BLaER1 treated with 17β-estradiol and CSF1 and Interleukin-3, amounts not matched to agents 10 nM and 100 nM (cell line): ENCODE measurements around the gene GRP.
"Not testable (repeated sequence)": the region's sequence is repeated elsewhere in the genome, so short reads cannot be mapped to it uniquely, and the experiment has no call there.

Experiments used
- H3K27ac ChIP-seq, 11 experiments: shearing (Covaris generic); formaldehyde crosslinking; 2 replicates each; pipeline ENCODE4 v1.8.1; 2022
- H3K27me3 ChIP-seq, 11 experiments: shearing (Covaris generic); formaldehyde crosslinking; 2 replicates each; pipeline ENCODE4 v1.8.1; 2022
- H3K36me3 ChIP-seq, 11 experiments: shearing (Covaris generic); formaldehyde crosslinking; 2 replicates each; pipeline ENCODE4 v1.8.1; 2022
- H3K4me1 ChIP-seq, 10 experiments: shearing (Covaris generic); formaldehyde crosslinking; 2 replicates each; pipeline ENCODE4 v1.8.1; 2022
- H3K4me2 ChIP-seq, 11 experiments: shearing (Covaris generic); formaldehyde crosslinking; 2 replicates each; pipeline ENCODE4 v1.8.1; 2022
- H3K4me3 ChIP-seq, 10 experiments: shearing (Covaris generic); formaldehyde crosslinking; 2 replicates each; pipeline ENCODE4 v1.8.1; 2022
- H3K9ac ChIP-seq, 11 experiments: shearing (Covaris generic); formaldehyde crosslinking; 2 replicates each; pipeline ENCODE4 v1.8.1; 2022
- H3K9me3 ChIP-seq, 11 experiments: shearing (Covaris generic); formaldehyde crosslinking; replicated peaks in 1 of 11; 2 replicates each; pipeline ENCODE4 v1.8.1; 2022
- H4K20me1 ChIP-seq, 11 experiments: shearing (Covaris generic); formaldehyde crosslinking; 2 replicates each; pipeline ENCODE4 v1.8.1; 2022
- Cebpa-rat ChIP-seq, 11 experiments: shearing (Covaris generic); IDR thresholded peaks; 2 replicates each; pipeline ENCODE4 v1.8.1; 2022

Gene GRP

DNA sequence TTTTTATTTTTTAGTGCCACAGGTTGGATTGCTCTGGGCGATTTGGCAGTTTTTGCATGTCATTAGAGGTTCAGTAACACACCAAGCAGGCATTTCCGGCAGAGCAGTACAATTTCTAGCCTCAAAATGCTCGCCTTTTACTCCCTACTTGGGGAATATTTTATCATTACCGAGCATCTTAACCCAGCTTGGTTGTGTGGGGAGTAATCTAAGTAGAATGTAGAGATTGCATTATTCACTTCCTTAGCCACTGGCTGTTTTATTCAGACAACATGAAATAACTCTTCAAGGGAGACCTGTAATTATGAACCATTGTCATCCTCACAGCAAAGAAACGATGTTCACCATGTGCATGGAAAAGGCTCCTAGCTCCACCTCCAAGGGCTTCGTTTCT, 13.1 kb downstream of the GRP start:
- peaks cover 0 to 14% (median 0%) of the 10 kb centered on the region in 10 experiments; a peak in 5 of 20 replicates for H3K4me1 ChIP-seq
- H3K4me2 ChIP-seq, result no peak overlapping the region
- no peaks in the 10 kb centered on the region for H4K20me1 ChIP-seq
- H3K36me3 ChIP-seq, result no peaks in the 10 kb centered on the region
- no peak overlapping the region for H3K27ac ChIP-seq
- no peak for TF ChIP-seq Cebpa-rat (IDR thresholded peaks at IDR 0.05)
- peaks cover 0 to 4% (median 0%) of the 10 kb centered on the region in 11 experiments; a peak in 1 of 22 replicates for H3K9me3 ChIP-seq
- H3K27me3 ChIP-seq, result no peaks in the 10 kb centered on the region
- H3K4me3 ChIP-seq, result no peak overlapping the region
- no peak overlapping the region for H3K9ac ChIP-seq

DNA sequence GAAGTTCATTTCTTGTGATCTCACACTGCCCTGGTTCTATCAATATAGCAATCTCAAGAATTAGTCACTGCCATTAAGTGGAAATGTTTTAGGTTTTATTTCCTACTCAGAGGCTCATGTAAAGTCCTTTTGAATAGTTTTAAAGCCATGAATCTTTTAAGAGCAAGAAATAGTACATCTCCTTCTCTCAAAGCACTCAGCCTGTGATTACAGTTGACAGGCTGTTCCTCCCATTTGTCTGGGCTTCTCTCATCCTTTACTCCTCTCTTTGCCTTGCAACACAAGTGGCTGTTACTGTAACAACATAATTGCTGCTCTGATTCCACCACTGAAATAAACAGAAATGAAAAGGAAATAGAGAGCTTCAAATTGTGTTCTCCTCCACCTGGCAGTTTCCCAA, 18.4 kb downstream of the GRP start:
- Histone ChIP-seq H3K4me2 (no peak overlapping the region), H3K9ac (no peak overlapping the region), H3K4me1 (no peaks in the 10 kb centered on the region), H4K20me1 (no peaks in the 10 kb centered on the region), H3K9me3 (peaks cover 0 to 10% (median 0%) of the 10 kb centered on the region in 11 experiments; a peak in 4 of 22 replicates), H3K36me3 (no peaks in the 10 kb centered on the region), H3K27me3 (no peaks in the 10 kb centered on the region), H3K27ac (no peak overlapping the region), H3K4me3 (no peak overlapping the region)
- no peak for TF ChIP-seq Cebpa-rat (IDR thresholded peaks at IDR 0.05)

DNA sequence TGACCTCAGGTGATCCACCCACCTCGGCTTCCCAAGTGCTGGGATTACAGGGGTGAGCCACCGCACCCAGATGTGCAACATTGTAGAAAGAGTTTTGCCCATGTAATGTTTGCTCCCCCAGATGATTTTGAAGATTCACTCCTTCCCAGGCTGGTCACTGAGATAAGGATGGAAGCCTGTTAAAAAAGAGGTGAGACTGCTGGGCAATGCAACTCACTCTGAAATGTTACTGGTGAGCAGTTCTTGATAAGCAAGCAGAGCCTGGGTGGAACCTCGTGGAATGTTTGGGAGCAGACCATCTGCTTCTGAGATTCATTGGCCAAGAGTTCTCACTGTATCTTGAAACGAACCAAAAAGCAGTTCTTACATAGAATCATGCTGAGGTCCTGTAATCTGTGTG, 19.7 kb downstream of the GRP start:
- no peak for TF ChIP-seq Cebpa-rat (IDR thresholded peaks at IDR 0.05)
- no peaks in the 10 kb centered on the region for H3K36me3 ChIP-seq
- no peaks in the 10 kb centered on the region for H4K20me1 ChIP-seq

DNA sequence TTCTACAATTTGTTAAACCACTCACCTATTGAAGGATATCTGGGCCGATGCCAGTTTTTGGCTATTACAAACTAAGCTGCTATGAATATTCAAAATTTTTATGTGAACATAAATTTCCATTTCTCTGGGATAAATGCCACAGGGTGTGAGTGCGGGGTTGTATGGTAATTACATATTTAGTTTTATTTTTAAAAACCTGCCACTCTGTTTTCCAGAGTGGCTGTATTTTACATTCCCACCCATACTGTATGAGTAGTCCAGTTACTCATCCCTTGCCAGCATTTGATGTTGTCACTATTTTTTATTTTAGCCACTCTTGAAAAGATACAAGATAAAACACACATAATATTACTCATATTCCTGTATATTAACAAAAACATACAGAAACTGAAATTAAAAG, 22.9 kb downstream of the GRP start:
- no peak for TF ChIP-seq Cebpa-rat (IDR thresholded peaks at IDR 0.05)
- H3K27ac ChIP-seq, result no peak overlapping the region

More for the DNA sequence above, 19.7 kb downstream of the GRP start:
- Histone ChIP-seq H3K27me3 (no peaks in the 10 kb centered on the region), H3K9ac (no peak overlapping the region), H3K27ac (no peak overlapping the region), H3K4me1 (no peaks in the 10 kb centered on the region), H3K9me3 (peaks cover 0 to 10% (median 0%) of the 10 kb centered on the region in 11 experiments; a peak in 4 of 22 replicates), H3K4me3 (no peak overlapping the region), H3K4me2 (no peak overlapping the region)

DNA sequence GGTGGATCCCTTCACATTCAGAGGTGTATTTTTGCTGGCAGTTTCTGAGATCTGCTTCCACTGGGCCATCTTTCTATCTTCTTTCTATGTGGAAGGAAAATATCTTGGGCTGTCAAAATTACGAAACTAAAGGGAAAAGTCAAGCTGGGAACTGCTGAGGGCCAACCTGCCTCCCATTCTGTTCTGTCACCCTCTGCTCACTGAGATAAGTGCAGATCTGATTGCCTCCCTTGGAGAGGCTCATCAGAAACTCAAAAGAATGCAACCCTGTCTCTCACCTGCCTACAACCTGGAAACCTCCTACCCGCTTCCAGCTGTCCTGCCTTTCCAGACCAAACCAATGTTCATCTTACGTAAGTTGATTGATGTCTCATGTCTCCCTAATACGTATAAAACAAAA, 26.8 kb downstream of the GRP start:
- no peaks in the 10 kb centered on the region for H3K4me1 ChIP-seq
- H3K4me3 ChIP-seq, result no peak overlapping the region
- no peaks in the 10 kb centered on the region for H4K20me1 ChIP-seq
- H3K27ac ChIP-seq, result no peak overlapping the region
- TF ChIP-seq Cebpa-rat (IDR thresholded peaks at IDR 0.05), result no peak
- H3K9ac ChIP-seq, result no peak overlapping the region
- H3K36me3 ChIP-seq, result no peaks in the 10 kb centered on the region
- H3K27me3 ChIP-seq, result no peaks in the 10 kb centered on the region
- H3K9me3 ChIP-seq, result peaks cover 0 to 1% (median 0%) of the 10 kb centered on the region in 11 experiments; a peak in 3 of 22 replicates
- H3K4me2 ChIP-seq, result no peak overlapping the region

More for the DNA sequence above, 22.9 kb downstream of the GRP start:
- Histone ChIP-seq H4K20me1 (no peaks in the 10 kb centered on the region), H3K4me3 (no peak overlapping the region), H3K4me1 (no peaks in the 10 kb centered on the region), H3K9me3 (peaks cover 0 to 10% (median 0%) of the 10 kb centered on the region in 11 experiments; a peak in 3 of 22 replicates), H3K9ac (no peak overlapping the region), H3K4me2 (no peak overlapping the region), H3K36me3 (no peaks in the 10 kb centered on the region), H3K27me3 (no peaks in the 10 kb centered on the region)

DNA sequence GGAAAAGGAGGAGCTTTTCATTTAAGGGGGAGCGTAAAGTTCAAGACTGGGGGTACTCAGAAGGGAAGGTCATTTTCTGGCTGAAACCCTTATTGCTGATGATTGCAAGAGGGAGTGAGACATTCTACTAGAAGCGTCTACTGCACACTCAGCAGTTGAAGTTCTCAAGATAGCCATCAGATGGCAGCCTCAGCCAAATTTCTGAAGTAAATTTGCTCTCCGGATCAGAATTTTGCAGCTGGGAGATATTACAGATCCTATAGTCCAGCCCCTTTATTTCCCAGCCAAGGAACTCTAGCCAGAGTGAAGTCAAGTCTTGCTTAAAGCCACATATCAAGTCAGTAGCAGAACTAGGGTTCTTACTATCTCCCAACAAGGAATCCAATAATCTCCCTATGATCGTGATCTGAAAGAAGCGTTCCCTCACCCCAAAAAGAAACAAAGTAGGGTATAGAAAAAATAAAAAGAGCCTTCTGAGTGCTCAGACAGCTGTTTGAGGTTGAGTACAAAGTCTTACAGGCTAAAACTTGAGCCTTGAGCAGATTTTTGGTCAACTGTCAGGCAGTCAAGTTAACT, 29.3 kb downstream of the GRP start:
- H4K20me1 ChIP-seq, result no peaks in the 10 kb centered on the region

DNA sequence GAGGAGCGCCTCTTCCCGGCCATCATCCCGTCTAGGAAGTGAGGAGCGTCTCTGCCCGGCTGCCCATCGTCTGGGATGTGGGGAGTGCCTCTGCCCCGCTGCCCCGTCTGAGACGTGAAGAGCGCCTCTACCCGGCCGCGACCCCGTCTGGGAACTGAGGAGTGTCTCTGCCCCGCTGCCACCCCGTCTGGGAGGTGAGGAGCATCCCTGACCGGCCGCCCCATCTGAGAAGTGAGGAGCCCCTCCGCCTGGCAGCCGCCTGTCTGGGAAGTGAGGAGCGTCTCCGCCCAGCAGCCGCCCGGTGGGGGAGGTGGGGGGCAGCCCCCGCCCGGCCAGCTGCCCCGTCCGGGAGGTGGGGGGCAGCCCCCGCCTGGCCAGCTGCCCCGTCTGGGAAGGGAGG, 35.5 kb downstream of the GRP start:
- H3K4me2 ChIP-seq, H3K9me3 ChIP-seq, H3K4me3 ChIP-seq, H3K36me3 ChIP-seq, H3K9ac ChIP-seq, H3K27me3 ChIP-seq, H3K4me1 ChIP-seq, H3K27ac ChIP-seq, H4K20me1 ChIP-seq: not testable (repeated sequence)

More for the DNA sequence above, 29.3 kb downstream of the GRP start:
- Histone ChIP-seq H3K9ac (no peak overlapping the region), H3K4me1 (no peaks in the 10 kb centered on the region), H3K4me3 (no peak overlapping the region), H3K4me2 (no peak overlapping the region), H3K27ac (no peak overlapping the region), H3K36me3 (no peaks in the 10 kb centered on the region), H3K9me3 (0 out of 22 replicates have a peak, but pooled peaks cover 0 to 3% (median 0%) of the 10 kb centered on the region in 11 experiments), H3K27me3 (no peaks in the 10 kb centered on the region)
- no peak for TF ChIP-seq Cebpa-rat (IDR thresholded peaks at IDR 0.05)

DNA sequence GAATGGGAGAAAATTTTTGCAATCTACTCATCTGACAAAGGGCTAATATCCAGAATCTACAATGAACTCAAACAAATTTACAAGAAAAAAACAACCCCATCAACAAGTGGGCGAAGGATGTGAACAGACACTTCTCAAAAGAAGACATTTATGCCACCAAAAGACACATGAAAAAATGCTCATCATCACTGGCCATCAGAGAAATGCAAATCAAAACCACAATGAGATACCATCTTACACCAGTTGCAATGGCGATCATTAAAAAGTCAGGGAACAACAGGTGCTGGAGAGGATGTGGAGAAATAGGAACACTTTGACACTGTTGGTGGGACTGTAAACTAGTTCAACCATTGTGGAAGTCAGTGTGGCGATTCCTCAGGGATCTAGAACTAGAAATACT, 41.9 kb downstream of the GRP start:
- not testable (repeated sequence) for H3K4me3 ChIP-seq, H3K27ac ChIP-seq, H4K20me1 ChIP-seq, H3K36me3 ChIP-seq, H3K4me1 ChIP-seq, H3K9ac ChIP-seq, H3K4me2 ChIP-seq
- H3K9me3 ChIP-seq, result peaks cover 0 to 23% (median 11%) of the 10 kb centered on the region in 11 experiments; a peak in 14 of 22 replicates
- H3K27me3 ChIP-seq, result peaks cover 29 to 43% (median 39%) of the 10 kb centered on the region in 11 experiments

DNA sequence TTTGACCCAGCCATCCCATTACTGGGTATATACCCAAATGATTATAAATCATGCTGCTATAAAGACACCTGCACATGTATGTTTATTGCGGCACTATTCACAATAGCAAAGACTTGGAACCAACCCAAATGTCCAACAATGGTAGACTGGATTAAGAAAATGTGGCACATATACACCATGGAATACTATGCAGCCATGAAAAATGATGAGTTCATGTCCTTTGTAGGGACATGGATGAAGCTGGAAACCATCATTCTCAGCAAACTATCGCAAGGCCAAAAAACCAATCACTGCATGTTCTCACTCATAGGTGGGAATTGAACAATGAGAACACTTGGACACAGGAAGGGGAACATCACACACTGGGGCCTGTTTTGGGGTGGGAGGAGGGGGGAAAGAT, 42.3 kb downstream of the GRP start:
- not testable (repeated sequence) for H3K36me3 ChIP-seq, H3K4me3 ChIP-seq, H3K4me2 ChIP-seq, H3K4me1 ChIP-seq, H3K9ac ChIP-seq, H4K20me1 ChIP-seq, H3K27ac ChIP-seq
- Histone ChIP-seq H3K9me3 (peaks cover 0 to 27% (median 11%) of the 10 kb centered on the region in 11 experiments; a peak in 18 of 22 replicates), H3K27me3 (peaks cover 33 to 47% (median 43%) of the 10 kb centered on the region in 11 experiments)

DNA sequence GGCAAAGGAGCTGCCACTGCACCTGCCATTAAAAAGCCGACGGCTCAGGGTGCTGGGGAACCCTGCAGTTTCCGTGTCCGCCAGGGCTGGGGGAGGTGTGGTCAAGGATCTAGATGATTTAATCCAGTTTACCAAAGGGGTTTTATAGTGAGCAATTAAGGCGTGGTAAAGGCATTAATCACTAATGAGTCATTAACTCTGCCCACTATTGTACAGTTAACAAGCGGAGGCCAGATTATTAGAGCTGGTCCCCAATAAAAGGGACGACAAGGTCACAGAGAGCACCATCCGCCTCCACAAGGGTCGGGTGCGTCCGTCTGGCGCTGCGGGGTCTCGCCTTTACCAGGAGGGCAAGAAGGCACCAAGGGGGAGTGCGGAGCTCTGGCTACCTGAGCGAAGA, 43.7 kb downstream of the GRP start:
- no peak for TF ChIP-seq Cebpa-rat (IDR thresholded peaks at IDR 0.05)
- H3K9me3 ChIP-seq, result peaks cover 14 to 42% (median 25%) of the 10 kb centered on the region in 11 experiments
- no peak overlapping the region for H3K9ac ChIP-seq
- H3K27me3 ChIP-seq, result peaks cover 47 to 61% (median 57%) of the 10 kb centered on the region in 11 experiments
- H4K20me1 ChIP-seq, result peaks cover 0 to 7% (median 0%) of the 10 kb centered on the region in 11 experiments; a peak in 1 of 22 replicates
- H3K4me3 ChIP-seq, result no peak overlapping the region
- no peaks in the 10 kb centered on the region for H3K36me3 ChIP-seq
- no peak overlapping the region for H3K4me2 ChIP-seq
- H3K4me1 ChIP-seq, result peaks cover 0 to under 1% (median 0%) of the 10 kb centered on the region in 10 experiments; a peak in 1 of 20 replicates
- H3K27ac ChIP-seq, result no peak overlapping the region
